ELR (cell line): ENCODE data around the gene KRTAP2-3.

Experiments
- DNase-seq: peaks from one replicate; pipeline ENCODE4 v3.0.0-alpha.2; 2015; ENCODE audit warnings: low read depth

Gene KRTAP2-3

GRCh38 chr17:41029633-41030245, 30.2 kb downstream of the KRTAP2-3 start, which contains the start of gene KRTAP1-4:
Gene KRTAP1-4 (minus strand): TSS chr17:41030195. CDS start chr17:41030078, 117 bp downstream.
- no peak for DNase-seq

DNA sequence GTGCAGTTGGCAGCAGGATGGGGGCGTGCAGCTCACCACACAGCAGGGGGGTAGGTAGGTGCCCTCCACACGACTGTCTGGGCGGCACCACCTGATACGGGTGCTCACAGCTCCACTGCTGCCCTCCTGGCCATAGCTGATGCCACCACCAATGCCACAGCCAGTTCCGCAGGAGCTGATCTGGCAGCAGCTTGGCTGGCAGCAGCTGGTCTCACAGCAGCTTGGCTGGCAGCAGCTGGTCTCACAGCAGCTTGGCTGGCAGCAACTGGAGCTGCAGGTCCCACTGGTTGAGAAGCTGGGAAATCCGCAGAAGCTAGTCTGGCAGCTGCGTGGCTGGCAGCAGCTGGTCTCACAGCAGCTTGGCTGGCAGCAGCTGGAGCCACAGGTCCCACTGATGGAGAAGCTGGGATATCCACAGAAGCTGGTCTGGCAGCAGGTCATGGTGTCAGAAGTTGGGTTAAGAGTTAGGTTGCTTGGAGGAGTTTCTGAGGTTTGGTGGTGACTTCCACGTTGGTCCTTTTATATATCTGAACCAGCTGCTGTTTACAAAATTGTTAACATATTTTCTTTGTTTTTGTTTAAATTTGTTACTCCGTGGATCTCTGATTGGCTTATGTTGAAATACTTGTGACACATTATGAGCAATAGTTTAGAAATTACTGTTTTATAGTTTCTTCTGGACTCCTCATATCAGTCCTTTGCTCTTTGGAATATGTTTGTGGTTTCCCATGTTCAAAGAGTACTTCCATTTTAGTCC, 33.0 kb downstream of the KRTAP2-3 start, which contains the start of gene KRTAP1-5:
TSS of gene KRTAP1-5 (minus strand) at position 494 of the 757 bp plus-strand sequence. CDS start at position 441, 53 bp downstream.
- DNase-seq, result peak; percentile 91

GRCh38 chr17:41024697-41025096, 35.2 kb downstream of the KRTAP2-3 start:
- no peak for DNase-seq

DNA sequence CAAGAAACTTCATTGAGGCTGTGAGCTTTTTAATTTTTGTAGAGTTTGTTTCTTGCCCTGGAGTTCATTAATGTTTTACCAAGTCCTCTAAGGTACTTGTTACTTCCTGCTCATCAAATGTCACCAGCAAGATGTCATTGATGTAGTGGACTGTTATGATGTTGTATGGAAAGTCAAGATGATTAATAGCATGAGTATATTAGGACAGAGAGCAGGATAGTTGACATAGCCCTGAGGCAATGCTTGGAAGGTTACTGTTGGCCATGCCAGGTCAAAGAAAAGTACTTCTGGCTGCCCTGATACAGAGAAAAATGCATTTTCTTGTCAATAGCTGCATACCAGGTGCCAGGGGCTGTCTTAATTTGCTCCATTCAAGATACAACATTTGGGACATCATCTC, 39.6 kb downstream of the KRTAP2-3 start:
- DNase-seq, result no peak

- DNase-seq, result no peak
These were observed 40.5 kb downstream of the KRTAP2-3 start for GRCh38 chr17:41019415-41019814.

GRCh38 chr17:41018541-41018940, 41.4 kb downstream of the KRTAP2-3 start:
- no peak for DNase-seq

- DNase-seq, result no peak
These were observed 43.2 kb downstream of the KRTAP2-3 start for GRCh38 chr17:41016578-41017215.

DNA sequence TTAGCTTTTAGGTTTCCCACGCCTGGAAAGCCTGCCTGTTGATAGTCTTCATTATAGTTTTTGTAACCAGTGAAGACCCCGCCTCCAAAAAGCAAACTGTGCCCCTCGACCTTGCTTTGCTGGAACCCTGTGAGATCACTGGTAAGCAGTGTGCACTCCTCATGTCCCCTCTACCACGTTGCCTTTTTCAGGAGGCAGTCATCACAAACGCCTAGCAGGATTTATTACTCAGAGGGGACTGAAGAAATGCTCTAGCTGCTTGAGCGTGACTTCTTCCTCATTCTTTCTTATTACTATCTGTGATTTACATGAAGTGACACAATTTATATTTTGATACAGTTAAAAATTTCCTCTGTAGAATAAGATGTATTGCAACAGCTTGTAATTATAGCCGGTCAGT, 44.5 kb downstream of the KRTAP2-3 start:
- DNase-seq, result no peak

DNA sequence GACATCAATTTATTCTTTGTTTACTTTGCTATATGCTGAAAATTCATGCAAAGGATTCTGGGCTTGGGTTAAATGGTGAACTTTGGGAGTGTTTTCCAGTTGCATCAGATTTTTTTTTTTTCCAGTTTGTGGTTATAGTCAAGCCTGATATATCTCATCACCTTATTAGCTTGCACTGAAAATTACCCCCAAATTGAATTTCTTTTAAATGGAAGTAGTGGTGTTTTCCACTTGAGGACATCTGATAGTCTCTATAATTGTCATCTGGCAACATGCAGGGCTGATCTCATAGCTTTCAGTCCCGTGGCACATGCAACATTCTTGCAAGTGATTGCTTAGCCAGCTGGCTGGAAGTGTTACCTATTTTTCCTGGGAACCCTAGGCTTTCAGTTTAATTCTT, 46.3 kb downstream of the KRTAP2-3 start:
- DNase-seq, result peak; percentile 33

DNA sequence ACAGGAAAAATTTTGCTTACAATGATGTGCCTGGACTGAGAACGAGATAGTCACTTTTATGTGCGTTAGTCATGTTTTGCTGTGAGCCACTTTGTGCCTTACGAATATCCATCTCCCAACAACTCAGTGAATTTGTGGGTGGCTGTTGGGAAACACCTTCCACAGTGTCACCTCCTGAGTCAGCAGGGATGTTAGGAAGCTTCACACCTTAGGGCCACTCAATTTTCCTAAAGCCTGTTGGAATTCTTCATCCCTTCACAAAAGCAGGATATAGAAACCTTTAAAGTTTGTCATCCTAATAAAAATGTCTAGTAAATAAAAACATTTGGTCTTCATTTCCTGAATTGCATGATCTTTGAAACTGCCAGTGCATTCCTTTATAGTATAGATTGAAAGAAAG, 46.7 kb downstream of the KRTAP2-3 start:
- DNase-seq, result peak; percentile 75

DNA sequence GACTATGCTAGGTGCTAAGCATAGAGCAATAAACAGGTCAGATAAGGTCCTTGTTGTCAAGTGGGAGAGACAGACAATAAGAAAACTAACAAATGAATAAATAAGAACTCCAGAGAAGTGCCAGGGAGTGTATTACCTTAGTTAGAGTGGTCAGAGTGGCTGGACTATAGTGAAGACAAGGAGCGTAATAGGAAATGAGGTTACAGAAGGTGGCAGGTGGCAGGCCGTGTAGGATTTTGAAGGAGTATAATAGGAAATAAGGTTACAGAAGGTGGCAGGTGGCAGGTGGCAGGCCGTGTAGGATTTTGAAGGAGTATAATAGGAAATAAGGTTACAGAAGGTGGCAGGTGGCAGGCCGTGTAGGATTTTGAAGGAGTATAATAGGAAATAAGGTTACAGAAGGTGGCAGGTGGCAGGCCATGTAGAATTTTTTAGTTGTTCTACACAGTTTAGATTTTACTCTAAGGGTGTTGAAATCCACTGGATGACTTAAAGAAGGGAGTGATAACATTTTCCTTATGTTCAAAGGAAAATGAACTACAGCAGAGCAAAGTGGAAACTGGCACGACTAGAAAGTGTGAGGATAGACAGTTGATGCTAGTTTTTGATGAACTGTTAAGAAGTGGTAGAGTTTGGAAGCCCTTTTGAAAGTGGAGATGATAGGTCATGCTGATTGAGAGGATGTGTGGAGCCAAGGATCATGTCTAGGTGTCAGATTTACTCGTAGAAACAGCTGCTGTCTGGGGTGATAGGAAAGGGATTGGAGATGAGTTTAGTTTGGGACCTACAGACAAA, 47.4 kb downstream of the KRTAP2-3 start:
- no peak for DNase-seq

GRCh38 chr17:41010441-41010840, 49.5 kb downstream of the KRTAP2-3 start:
- no peak for DNase-seq

GRCh38 chr17:41009936-41010335, 50.0 kb downstream of the KRTAP2-3 start:
- no peak for DNase-seq

GRCh38 chr17:41009301-41009760, 50.6 kb downstream of the KRTAP2-3 start:
- DNase-seq, result no peak
